ENCODE data around the gene PLCXD1. TPM values are rescaled to one million over a fixed set of nuclear protein-coding genes. Genes with fewer than 3 reads are reported as not detected.
A peak's percentile ranks its signal among the peaks of the same experiment; 100 is the strongest.

The PLCXD1 gene
- total RNA-seq, 1 donor from 2014 or later: 14.0 TPM

GRCh38 chrX:314781-315595, 33.8 kb downstream of the PLCXD1 start:
- DNase-seq (ENCODE audit: extremely low spot score in 2 of 2): no peak
- intact Hi-C loops (cut with DNase I): no loop called here
- no peak overlapping the region for H3K27ac ChIP-seq
- peaks cover 7% of the 10 kb centered on the region for H3K4me1 ChIP-seq
- H3K4me3 ChIP-seq: no peak overlapping the region
- no peaks in the 10 kb centered on the region for H3K27me3 ChIP-seq
- no peak for TF ChIP-seq POLR2A (IDR thresholded peaks at IDR 0.05)
- TF ChIP-seq POLR2AphosphoS5 (IDR thresholded peaks at IDR 0.05; ENCODE audit: insufficient read depth in 1 of 2, low read depth in 1 of 2): no peak
- no peak for TF ChIP-seq CTCF (IDR thresholded peaks at IDR 0.05)
- H3K36me3 ChIP-seq: peaks cover 3 to 44% of the 10 kb centered on the region in 2 donors
- H3K9me3 ChIP-seq: no peaks in the 10 kb centered on the region

- Histone ChIP-seq H3K27me3 (no peaks in the 10 kb centered on the region), H3K36me3 (peaks cover 0 to 32% of the 10 kb centered on the region in 2 donors), H3K9me3 (no peaks in the 10 kb centered on the region), H3K27ac (no peak overlapping the region), H3K4me1 (peaks cover 15% of the 10 kb centered on the region), H3K4me3 (no peak overlapping the region)
- intact Hi-C loops (cut with DNase I): no loop called here
- TF ChIP-seq POLR2AphosphoS5 (IDR thresholded peaks at IDR 0.05; ENCODE audit: insufficient read depth in 1 of 2, low read depth in 1 of 2): no peak
- no peak for TF ChIP-seq POLR2A (IDR thresholded peaks at IDR 0.05)
- no peak for TF ChIP-seq CTCF (IDR thresholded peaks at IDR 0.05)
- no peak for DNase-seq (ENCODE audit: extremely low spot score in 2 of 2)
These were observed 35.5 kb downstream of the PLCXD1 start for GRCh38 chrX:316351-317325.

- no peaks in the 10 kb centered on the region for H3K9me3 ChIP-seq
- TF ChIP-seq POLR2AphosphoS5 (IDR thresholded peaks at IDR 0.05; ENCODE audit: insufficient read depth in 1 of 2, low read depth in 1 of 2): no peak
- TF ChIP-seq CTCF (IDR thresholded peaks at IDR 0.05): no peak
- TF ChIP-seq POLR2A (IDR thresholded peaks at IDR 0.05): no peak
- peak overlapping the region; percentile 96 to 99 for H3K4me3 ChIP-seq
- H3K36me3 ChIP-seq: peaks cover 0 to 23% of the 10 kb centered on the region in 2 donors
- H3K27ac ChIP-seq: peak overlapping the region; percentile 97
- intact Hi-C loops (cut with DNase I): loop anchor here (2.0 kb wide), 1 partner anchor 69 kb away; the partner anchor contains the start of gene PPP2R3B
- H3K27me3 ChIP-seq: no peaks in the 10 kb centered on the region
- H3K4me1 ChIP-seq: peaks cover 15% of the 10 kb centered on the region
- DNase-seq (ENCODE audit: extremely low spot score in 2 of 2): no peak
These were observed 36.4 kb downstream of the PLCXD1 start for GRCh38 chrX:317424-318067.

- TF ChIP-seq POLR2AphosphoS5 (IDR thresholded peaks at IDR 0.05; ENCODE audit: insufficient read depth in 1 of 2, low read depth in 1 of 2): peak in 1 of 2 donors; percentile 61
- no peak for TF ChIP-seq CTCF (IDR thresholded peaks at IDR 0.05)
- peak in 1 of 2 donors; percentile 37 for TF ChIP-seq POLR2A (IDR thresholded peaks at IDR 0.05)
- Histone ChIP-seq H3K9me3 (no peaks in the 10 kb centered on the region), H3K36me3 (peaks cover 0 to 16% of the 10 kb centered on the region in 2 donors), H3K27me3 (no peaks in the 10 kb centered on the region), H3K4me3 (peak overlapping the region; percentile 96 to 99), H3K4me1 (peaks cover 15% of the 10 kb centered on the region), H3K27ac (peak overlapping the region; percentile 97)
- intact Hi-C loops (cut with DNase I): loop anchor here (2.0 kb wide), 1 partner anchor 69 kb away; the partner anchor contains the start of gene PPP2R3B
- DNase-seq (ENCODE audit: extremely low spot score in 2 of 2): peak in 1 of 2 donors; percentile 99
These were observed 37.0 kb downstream of the PLCXD1 start for GRCh38 chrX:318068-318738.

Measured in vagina (tissue), 2 donors.